ENCODE data around the gene NFAT5.

DNA sequence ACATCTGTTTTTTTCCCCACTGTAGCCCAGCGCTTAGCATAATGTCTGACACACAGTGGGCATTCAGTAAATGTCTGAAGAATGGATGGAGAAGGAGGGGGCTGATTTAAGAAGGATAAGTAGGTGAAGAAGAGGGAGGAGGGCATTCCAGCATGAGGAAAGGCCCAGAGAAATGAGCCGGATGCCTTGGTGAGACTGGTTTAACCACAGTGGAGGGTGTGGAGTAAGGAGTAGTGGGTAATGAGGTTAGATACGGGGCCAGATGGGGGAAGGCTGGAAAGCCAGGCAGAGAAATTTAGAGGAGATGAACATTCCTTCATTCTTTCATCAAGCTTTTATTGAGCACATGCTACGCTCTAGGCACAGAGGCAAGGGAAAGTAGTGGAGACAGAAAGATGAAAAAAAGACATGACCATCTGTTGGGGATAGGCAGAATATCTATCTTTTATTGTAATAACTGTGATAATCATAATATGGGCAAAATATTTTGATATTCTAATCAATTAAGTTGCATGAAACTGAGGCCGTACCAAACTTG lies 43.7 kb upstream of the NFAT5 start:
- TF ChIP-seq PCBP1 (IDR thresholded peaks at IDR 0.05; ENCODE audit: low read depth, low read length, poor library complexity, severe bottlenecking) (no peak), SMAD3 (CRISPR knock-in tag; conservative IDR thresholded peaks at IDR 0.05) (no peak), U2AF2 (optimal IDR thresholded peaks at IDR 0.05; ENCODE audit: low read depth, low read length) (no peak), NFIC (IDR thresholded peaks at IDR 0.05) (no peak), BCL6 (CRISPR knock-in tag; IDR thresholded peaks at IDR 0.05) (no peak), HMBOX1 (IDR thresholded peaks at IDR 0.05) (no peak)

Measured in K562 (cell line).